Measurements from ENCODE around the gene SLX9.

- TF ChIP-seq CTCF (conservative IDR thresholded peaks at IDR 0.05; ENCODE audit: low read length) = no peak
- TF ChIP-seq EZH2phosphoT487 (IDR thresholded peaks at IDR 0.05; ENCODE audit: borderline replicate concordance, low read depth, low read length) = no peak
Measured at GRCh38 chr21:44925378-44925755, 14.5 kb upstream of the SLX9 start.
